RCC 7860 (cell line): ENCODE data around the gene LMOD1.
A peak's percentile ranks its signal among the peaks of the same experiment; 100 is the strongest.
"Not testable (repeated sequence)": the region's sequence is repeated elsewhere in the genome, so short reads cannot be mapped to it uniquely, and the experiment has no call there.

Source experiments
- DNase-seq: peaks from one replicate; pipeline ENCODE4 v3.0.0-alpha.2; 2015; ENCODE audit warnings: low spot score
- FAIRE-seq: peaks from 2 replicates; lab custom pipeline; 2012; peaks lifted over from hg19 to GRCh38; lab: Jason Lieb, UNC

The LMOD1 gene

GRCh38 chr1:201917362-201918033 is 28.9 kb downstream of the LMOD1 start:
- FAIRE-seq (no peak), DNase-seq (peak; percentile 6)

GRCh38 chr1:201916649-201917249 is 29.6 kb downstream of the LMOD1 start:
- peak; percentile 58 for FAIRE-seq
- peak; percentile 87 for DNase-seq

GRCh38 chr1:201914456-201915235 is 31.7 kb downstream of the LMOD1 start:
- no peak for DNase-seq
- no peak for FAIRE-seq

- DNase-seq (no peak), FAIRE-seq (no peak)
Measured at GRCh38 chr1:201912832-201913231, 33.5 kb downstream of the LMOD1 start.

DNA sequence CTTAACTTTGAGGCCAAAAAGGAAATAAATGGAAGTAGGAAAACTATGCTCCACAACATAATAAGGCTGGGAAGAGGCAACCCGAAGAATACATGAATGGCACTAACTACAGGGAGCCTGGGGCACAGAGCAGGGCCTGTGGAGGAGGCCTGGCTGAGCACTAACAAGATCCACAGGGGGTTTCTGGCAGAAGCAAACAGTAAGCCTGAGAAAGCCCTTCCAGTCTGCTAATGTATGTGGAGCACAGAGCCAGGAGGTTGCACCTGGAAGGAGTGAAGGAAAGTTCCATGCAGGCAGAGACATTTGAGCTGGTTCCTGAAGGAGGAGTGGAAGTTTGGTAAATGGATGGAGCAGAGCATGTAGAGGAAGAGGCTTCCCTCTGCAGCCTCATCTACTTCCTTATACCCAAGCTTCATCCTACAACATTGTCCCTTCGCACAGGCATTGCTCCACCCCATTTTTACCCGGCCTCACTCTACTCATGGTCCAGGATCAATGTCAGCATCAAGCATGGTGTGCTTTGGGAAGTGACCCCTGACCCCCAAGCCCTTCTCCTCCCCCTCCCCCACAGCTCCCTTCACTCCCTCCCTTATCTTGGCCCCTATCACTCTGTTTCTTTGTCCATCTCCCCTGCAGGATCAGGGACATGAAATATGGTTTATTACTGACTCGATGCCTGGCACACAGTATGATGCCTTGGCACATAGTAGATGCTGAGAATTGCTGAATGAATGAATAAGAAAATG is 34.3 kb downstream of the LMOD1 start:
- DNase-seq (no peak), FAIRE-seq (no peak)

DNA sequence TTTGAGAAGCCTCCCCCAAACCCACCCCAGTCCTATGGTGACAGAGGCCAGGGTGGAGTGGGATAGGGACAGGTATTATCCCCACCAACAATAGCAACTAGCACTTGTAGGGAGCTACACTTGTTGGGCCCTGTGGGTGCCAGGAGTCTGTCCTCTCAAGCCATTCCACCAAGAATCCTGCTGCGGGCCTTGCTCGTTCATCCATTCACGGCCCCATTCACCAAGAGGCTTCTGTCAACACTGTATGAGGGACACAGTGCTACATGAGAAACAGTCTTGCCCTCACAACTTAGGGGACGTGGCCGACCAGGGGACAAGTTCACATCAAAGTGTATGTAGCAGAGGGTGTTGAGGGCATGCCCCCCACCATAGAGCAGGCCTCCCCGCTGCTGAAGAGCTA is 38.7 kb downstream of the LMOD1 start:
- DNase-seq (no peak), FAIRE-seq (no peak)

GRCh38 chr1:201906336-201906735 is 40.0 kb downstream of the LMOD1 start:
- DNase-seq (no peak), FAIRE-seq (no peak)

DNA sequence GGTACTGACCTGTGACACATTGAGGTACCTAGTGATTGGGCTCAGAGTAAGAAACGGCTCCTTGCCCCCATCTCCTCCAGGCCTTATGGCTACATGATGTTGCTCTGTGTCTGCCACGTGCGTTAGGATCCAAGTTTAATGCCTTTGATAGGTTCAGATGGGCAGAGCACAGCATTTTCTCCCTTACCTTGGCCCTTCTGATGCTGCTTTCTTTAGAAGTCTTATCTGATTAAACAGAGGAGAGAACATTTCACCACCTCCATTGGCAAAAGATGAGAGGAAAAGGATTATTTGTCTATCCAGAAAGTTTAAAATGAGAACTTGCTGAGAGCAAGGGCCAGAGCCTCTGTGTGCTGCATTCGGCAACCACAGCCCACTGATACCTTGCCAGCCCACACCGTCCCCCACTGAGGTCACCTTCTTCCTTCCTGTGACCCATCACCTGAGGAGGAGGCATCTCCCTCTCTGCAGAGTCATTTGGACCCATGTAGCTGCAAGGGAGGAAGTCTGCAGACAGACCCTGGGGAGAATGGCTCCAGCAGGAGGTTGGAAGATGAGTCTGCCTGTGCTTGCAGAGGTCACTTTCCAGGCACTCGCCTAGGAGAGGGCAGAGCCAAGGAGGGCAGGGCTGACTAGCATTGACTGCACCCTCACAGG is 41.0 kb downstream of the LMOD1 start:
- DNase-seq (no peak), FAIRE-seq (no peak)

DNA sequence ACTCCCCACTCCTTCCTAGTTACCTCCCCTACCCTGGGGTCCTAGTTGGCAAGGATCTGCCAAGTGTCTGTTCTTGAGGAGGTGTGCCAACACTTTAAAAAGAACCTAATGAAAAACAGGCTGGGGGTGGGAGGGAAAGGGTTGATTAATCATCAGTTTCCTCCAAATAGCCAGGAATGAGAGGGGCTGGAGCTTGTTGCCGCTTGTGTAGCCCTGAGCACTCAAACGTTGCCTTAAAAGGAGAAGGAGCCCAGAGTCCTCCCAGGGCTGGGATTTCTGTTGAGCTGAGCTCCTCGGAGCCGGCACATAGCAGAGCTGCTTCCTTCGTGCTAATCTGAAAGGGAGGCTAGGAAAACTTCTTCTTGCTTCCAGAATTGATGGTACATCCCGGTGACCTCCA is 41.8 kb downstream of the LMOD1 start:
- DNase-seq (no peak), FAIRE-seq (no peak)

DNA sequence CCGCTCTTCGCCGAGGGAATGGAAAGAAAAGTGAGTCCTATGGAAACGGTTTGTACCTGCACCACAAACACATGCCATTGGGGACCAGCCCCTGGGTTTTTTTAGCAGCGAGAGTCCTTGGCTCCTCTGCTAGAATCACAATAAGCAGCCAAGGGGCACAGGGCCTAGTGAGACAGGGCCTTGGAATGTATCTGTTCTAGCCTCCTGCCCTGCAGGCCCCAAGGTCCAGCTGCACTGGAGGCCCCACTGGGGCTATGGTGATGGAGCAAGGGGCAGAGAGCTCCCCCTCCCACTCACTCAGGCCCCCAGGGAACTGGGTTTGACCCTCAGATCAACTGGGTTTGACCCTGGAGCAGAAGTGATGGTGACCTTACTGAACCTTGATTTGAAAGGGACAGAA is 43.2 kb downstream of the LMOD1 start:
- FAIRE-seq (no peak), DNase-seq (no peak)

DNA sequence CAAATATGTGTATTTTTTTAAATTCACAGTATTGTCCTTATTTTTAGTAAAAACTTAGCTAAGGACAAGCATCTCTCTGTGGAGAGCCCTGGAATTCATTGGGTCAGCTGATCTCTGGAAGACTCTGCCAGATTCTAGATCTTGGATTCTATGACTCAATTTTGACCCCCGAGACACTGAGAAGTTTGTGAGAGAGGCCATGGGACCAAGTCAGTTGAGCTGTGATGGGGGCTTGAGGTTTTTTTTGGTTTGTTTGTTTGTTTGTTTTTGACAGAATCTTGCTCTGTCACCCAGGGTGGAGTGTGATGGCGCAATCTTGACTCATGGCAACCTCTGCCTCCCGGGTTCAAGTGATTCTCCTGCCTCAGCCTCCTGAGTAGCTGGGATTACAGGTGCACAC is 44.1 kb downstream of the LMOD1 start:
- FAIRE-seq (no peak), DNase-seq (no peak)

DNA sequence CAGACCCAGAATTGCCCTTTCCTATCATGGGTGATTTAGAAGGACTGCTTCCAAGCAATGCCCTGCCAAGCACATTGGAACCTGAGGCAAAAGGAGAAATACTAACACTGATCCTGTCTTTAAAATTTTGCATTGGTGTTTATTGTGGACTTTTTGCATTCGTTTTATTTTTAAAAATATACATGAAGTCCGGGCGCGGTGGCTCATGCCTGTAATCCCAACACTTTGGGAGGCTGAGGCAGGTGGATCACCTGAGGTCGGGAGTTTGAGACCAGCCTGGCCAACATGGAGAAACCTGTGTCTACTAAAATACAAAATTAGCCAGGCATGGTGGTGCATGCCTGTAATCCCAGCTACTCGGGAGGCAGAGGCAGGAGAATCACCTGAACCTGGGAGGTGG is 45.3 kb downstream of the LMOD1 start:
- DNase-seq, FAIRE-seq: not testable (repeated sequence)

- FAIRE-seq: no peak
- no peak for DNase-seq
Measured at GRCh38 chr1:201900476-201900875, 45.9 kb downstream of the LMOD1 start.

DNA sequence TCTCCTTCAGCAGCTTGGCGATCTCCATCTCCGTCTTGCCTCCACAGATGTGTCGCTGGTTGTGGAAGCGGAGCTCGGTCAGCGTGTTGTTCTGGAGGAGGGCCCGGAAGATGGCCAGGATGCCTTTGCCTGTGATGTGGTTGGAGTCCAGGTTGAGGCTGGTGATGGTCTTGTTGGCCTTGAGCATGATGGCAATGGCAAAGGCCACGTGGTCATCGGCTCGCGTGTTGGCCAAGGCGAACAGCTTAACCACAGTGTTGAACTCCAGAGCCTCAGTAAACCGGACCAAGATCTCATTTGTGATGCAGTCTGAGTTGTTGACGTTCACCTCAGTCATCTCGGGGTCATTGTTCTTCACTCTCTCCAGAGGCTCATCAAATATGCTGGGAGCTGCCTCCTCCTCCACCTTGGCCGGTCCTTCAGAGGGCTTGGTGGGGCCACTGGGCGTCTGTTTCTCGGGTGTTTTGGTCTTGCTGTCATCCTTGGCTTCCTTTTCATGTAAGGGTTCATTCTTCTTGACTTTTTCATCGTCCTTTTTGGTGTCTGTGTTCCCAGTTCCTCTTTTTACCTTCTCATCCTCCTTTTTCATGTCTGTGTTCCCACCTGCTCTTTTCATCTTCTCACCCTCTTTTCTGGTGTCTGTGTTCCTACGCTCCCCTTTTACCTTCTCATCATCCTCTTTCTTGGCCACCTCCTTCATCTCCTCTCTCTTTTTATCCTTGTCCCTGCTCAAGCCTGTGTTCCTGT is 46.5 kb downstream of the LMOD1 start:
- FAIRE-seq: no peak
- no peak for DNase-seq

DNA sequence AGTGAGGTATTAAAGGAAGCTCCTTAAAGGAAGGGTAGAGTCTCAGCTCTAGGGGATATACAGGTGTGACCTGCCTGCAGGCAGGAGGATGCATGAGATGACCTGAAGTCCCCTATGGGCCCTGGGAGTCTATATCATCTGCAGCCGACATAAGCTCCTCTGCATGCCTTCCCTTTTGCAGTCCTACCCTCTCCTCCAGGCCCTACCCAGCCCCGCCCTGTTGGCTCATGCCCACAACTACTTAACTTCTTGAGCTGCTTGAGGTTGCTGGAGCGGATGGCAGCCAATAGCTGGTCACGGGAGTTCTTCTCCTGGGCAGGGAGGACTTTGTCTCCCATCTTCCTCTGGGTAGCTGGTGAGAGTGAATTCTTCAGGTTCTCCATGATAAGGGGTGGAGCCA is 47.4 kb downstream of the LMOD1 start:
- FAIRE-seq (no peak), DNase-seq (no peak)

DNA sequence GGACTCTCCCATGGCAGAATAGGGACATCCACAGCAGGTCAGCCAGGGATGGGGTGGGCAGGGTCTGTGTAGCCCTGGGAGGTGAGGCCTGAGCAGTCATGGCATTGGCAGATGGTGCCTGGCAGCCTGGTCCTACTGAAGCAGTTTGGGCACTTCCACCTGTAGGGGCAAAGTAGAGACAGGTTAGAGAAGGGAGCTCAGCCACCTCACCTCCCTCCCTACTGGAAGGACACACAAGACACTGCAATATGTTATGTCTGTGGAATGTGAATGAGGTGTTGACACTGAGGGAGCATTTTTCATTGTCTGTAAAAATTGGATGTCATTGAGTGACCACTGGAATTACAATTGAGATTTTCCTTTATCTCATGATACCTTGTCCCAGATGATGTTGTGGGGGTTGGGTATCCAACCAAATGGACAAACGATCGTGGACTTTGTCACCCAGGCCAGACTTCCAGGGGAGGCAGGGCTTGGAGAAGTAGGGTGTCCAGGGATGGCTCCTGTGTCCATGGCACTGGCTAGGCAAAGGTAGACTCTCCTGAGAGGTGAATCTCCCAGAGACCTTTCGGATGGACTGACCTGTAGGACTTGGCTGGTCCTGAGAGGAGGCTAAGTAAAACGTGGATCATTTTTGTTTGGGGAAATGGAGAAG is 48.0 kb downstream of the LMOD1 start:
- FAIRE-seq (no peak), DNase-seq (no peak)

DNA sequence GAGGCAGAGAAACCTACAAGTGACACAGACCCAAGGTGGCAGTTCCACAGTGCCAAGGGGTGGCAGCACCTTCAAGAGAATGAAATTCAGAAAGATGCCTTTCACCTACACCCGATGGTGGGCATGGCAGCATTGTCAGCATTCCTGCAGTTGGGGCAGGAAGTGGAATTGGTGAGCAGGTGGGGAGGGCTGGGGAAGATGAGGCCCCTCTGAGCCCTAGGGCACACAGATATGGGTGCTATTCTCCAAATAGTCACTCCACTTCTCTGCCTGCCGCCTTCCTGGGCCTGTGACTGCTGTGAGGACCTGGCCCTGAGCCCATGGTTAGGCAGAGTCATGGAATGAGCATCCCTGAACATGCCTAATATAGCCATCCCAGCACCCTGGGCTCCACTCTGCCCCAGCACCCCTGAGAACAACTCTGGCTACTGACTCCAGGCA is 49.4 kb downstream of the LMOD1 start:
- FAIRE-seq (no peak), DNase-seq (no peak)

- DNase-seq: peak; percentile 81
- FAIRE-seq: peak; percentile 70
Measured at GRCh38 chr1:201895913-201896807, 50.2 kb downstream of the LMOD1 start.
